H9 (cell line): ENCODE data around the gene CDH18. TPM values are rescaled to one million over a fixed set of nuclear protein-coding genes. Genes with fewer than 3 reads are reported as not detected.
A peak's percentile ranks its signal among the peaks of the same experiment; 100 is the strongest.

Source experiments
- DNase-seq: peaks from one replicate; pipeline ENCODE4 v3.0.0-alpha.2; 2017
- H2AFZ ChIP-seq: one replicate; pipeline ENCODE4 v1.6.1; 2013; ENCODE audit warnings: mild to moderate bottlenecking, low read length, control low read depth, moderate library complexity
- H2AK5ac ChIP-seq: 2 replicates; pipeline ENCODE4 v1.6.1; 2013; ENCODE audit warnings: low read length, control low read depth, mixed read lengths; ENCODE audit not compliant: insufficient read length
- H2BK120ac ChIP-seq: one replicate; pipeline ENCODE4 v1.6.1; 2013; ENCODE audit warnings: low read depth, mild to moderate bottlenecking, low read length, control low read depth, inconsistent platforms; ENCODE audit not compliant: poor library complexity, severe bottlenecking
- H2BK12ac ChIP-seq: 2 replicates; pipeline ENCODE4 v1.6.1; 2013; ENCODE audit warnings: low read length, control low read depth, mixed read lengths, low read depth; ENCODE audit not compliant: insufficient read length
- H2BK15ac ChIP-seq: 2 replicates; pipeline ENCODE4 v1.6.1; 2013; ENCODE audit warnings: low read depth, low read length, control low read depth
- H2BK20ac ChIP-seq: one replicate; pipeline ENCODE4 v1.6.1; 2013; ENCODE audit warnings: low read depth, mild to moderate bottlenecking, low read length, control low read depth, inconsistent platforms; ENCODE audit not compliant: poor library complexity, severe bottlenecking
- H2BK5ac ChIP-seq: 2 replicates; pipeline ENCODE4 v1.6.1; 2013; ENCODE audit warnings: low read length, control low read depth, mixed read lengths; ENCODE audit not compliant: insufficient read length
- H3K14ac ChIP-seq: 2 replicates; pipeline ENCODE4 v1.6.1; 2013; ENCODE audit warnings: low read length, control low read depth; ENCODE audit not compliant: insufficient read depth
- H3K18ac ChIP-seq: 2 replicates; pipeline ENCODE4 v1.6.1; 2013; ENCODE audit warnings: low read depth, mild to moderate bottlenecking, mixed read lengths, low read length, control low read depth; ENCODE audit not compliant: insufficient read length
- H3K23ac ChIP-seq: 2 replicates; pipeline ENCODE4 v1.6.1; 2013; ENCODE audit warnings: low read length, control low read depth, mixed read lengths, low read depth; ENCODE audit not compliant: insufficient read length
- H3K23me2 ChIP-seq: 2 replicates; pipeline ENCODE4 v1.6.1; 2013; ENCODE audit warnings: low read depth, mild to moderate bottlenecking, mixed read lengths, low read length, control low read depth; ENCODE audit not compliant: insufficient read length, poor library complexity, severe bottlenecking
- H3K27ac ChIP-seq: 2 replicates; pipeline ENCODE4 v1.5.1; 2013; ENCODE audit warnings: low read length, control low read depth, mixed read lengths, low read depth; ENCODE audit not compliant: insufficient read length
- H3K27me3 ChIP-seq: 2 replicates; pipeline ENCODE4 v1.6.1; 2013; ENCODE audit warnings: low read length, control low read depth, inconsistent platforms; ENCODE audit not compliant: insufficient read depth
- H3K4ac ChIP-seq: 2 replicates; pipeline ENCODE4 v1.6.1; 2013; ENCODE audit warnings: low read depth, mild to moderate bottlenecking, control low read depth, inconsistent platforms, low read length, moderate library complexity
- H3K4me1 ChIP-seq: 2 replicates; pipeline ENCODE4 v1.6.1; 2013; ENCODE audit warnings: low read length, control low read depth, inconsistent platforms; ENCODE audit not compliant: insufficient read depth
- H3K4me2 ChIP-seq: 2 replicates; pipeline ENCODE4 v1.6.1; 2013; ENCODE audit warnings: low read length, control low read depth, mixed read lengths; ENCODE audit not compliant: insufficient read length, insufficient read depth
- H3K56ac ChIP-seq: 2 replicates; pipeline ENCODE4 v1.6.1; 2013; ENCODE audit warnings: low read depth, mild to moderate bottlenecking, mixed read lengths, low read length, control low read depth; ENCODE audit not compliant: insufficient read length
- H3K79me1 ChIP-seq: 2 replicates; pipeline ENCODE4 v1.6.1; 2013; ENCODE audit warnings: low read depth, mild to moderate bottlenecking, moderate library complexity, low read length, control low read depth, inconsistent platforms; ENCODE audit not compliant: insufficient read depth, poor library complexity, severe bottlenecking
- H3K79me2 ChIP-seq: 2 replicates; pipeline ENCODE4 v1.6.1; 2013; ENCODE audit warnings: low read length, control low read depth, inconsistent platforms; ENCODE audit not compliant: insufficient read depth
- H3K9ac ChIP-seq: 2 replicates; pipeline ENCODE4 v1.6.1; 2013; ENCODE audit warnings: low read length, control low read depth, mixed read lengths; ENCODE audit not compliant: insufficient read length; ENCODE audit errors: extremely low read depth
- H3K9me3 ChIP-seq: one replicate; pipeline ENCODE4 v1.6.1; 2013; ENCODE audit warnings: low read depth, low read length, inconsistent platforms; ENCODE audit not compliant: control insufficient read depth
- H3T11ph ChIP-seq: one replicate; pipeline ENCODE4 v1.6.1; 2013; ENCODE audit warnings: mild to moderate bottlenecking, low read length, control low read depth, inconsistent platforms
- H4K20me1 ChIP-seq: one replicate; pipeline ENCODE4 v1.6.1; 2013; ENCODE audit not compliant: control insufficient read depth, insufficient read length, insufficient read depth
- H4K5ac ChIP-seq: 2 replicates; pipeline ENCODE4 v1.6.1; 2013; ENCODE audit warnings: low read depth, mild to moderate bottlenecking, mixed read lengths, low read length, control low read depth; ENCODE audit not compliant: insufficient read length
- H4K8ac ChIP-seq: replicated peaks from 2 replicates; pipeline ENCODE4 v1.6.1; 2013; ENCODE audit warnings: low read length, control low read depth, mixed read lengths, low read depth; ENCODE audit not compliant: insufficient read length
- H4K91ac ChIP-seq: 2 replicates; pipeline ENCODE4 v1.6.1; 2013; ENCODE audit warnings: low read depth, mild to moderate bottlenecking, moderate library complexity, mixed read lengths, low read length, control low read depth; ENCODE audit not compliant: insufficient read length
- H3K27ac Mint-ChIP-seq, 3 experiments: 2 replicates in 2 of 3; 3 replicates in 1 of 3; pipeline ENCODE4 v1.8.0; 2020 to 2021; ENCODE audit warnings: mixed read lengths in 3 of 3, mild to moderate bottlenecking in 1 of 3, moderate library complexity in 1 of 3
- H3K27me3 Mint-ChIP-seq: 2 replicates; pipeline ENCODE4 v1.8.0; 2021; ENCODE audit warnings: low read depth, mild to moderate bottlenecking, moderate library complexity, mixed read lengths
- H3K36me3 Mint-ChIP-seq, 3 experiments: 2 replicates in 2 of 3; 3 replicates in 1 of 3; pipeline ENCODE4 v1.8.0; 2020 to 2021; ENCODE audit warnings: low read depth in 3 of 3, mixed read lengths in 3 of 3; ENCODE audit not compliant: insufficient read depth in 1 of 3
- H3K4me1 Mint-ChIP-seq, 2 experiments: 2 replicates each; pipeline ENCODE4 v1.8.0; 2020; ENCODE audit warnings: mixed read lengths in 2 of 2
- H3K4me3 Mint-ChIP-seq, 2 experiments: 2 replicates in 1 of 2; 3 replicates in 1 of 2; pipeline ENCODE4 v1.8.0; 2020 to 2021; ENCODE audit warnings: mild to moderate bottlenecking in 2 of 2, mixed read lengths in 2 of 2, moderate library complexity in 1 of 2
- H3K9me3 Mint-ChIP-seq, 2 experiments: 2 replicates in 1 of 2; 3 replicates in 1 of 2; pipeline ENCODE4 v1.8.0; 2020; ENCODE audit warnings: mild to moderate bottlenecking in 2 of 2, mixed read lengths in 2 of 2, moderate library complexity in 1 of 2
- CTCF ChIP-seq: fragments of 200-600 bp; sonication (generic); conservative IDR thresholded peaks from 3 replicates; pipeline ENCODE4 v1.8.0; 2021; ENCODE audit warnings: antibody characterized with exemption, mild to moderate bottlenecking
- WGBS: extraction: QIAGEN DNeasy Blood & Tissue Kit; methylation state at CpG from one replicate; pipeline ENCODE4 v1.1.7; 2013; ENCODE audit warnings: missing lambda C conversion rate, low lambda C conversion rate, mixed read lengths; ENCODE audit not compliant: insufficient read length; ENCODE audit errors: extremely low coverage; 5-methylcytosine and 5-hydroxymethylcytosine counted together
- total RNA-seq: library from RNA; stranded (reverse); gene quantifications from 2 replicates; pipeline ENCODE4 v1.2.1, GENCODE V29; 2021

CDH18 gene
- total RNA-seq, 1 experiment from 2014 or later: not detected

- no CpG with 5 or more reads among the region's 3 CpGs for WGBS
- no peak overlapping the region for H3K14ac ChIP-seq
Measured at GRCh38 chr5:19928562-19929421, 59.2 kb downstream of the CDH18 start.

More at GRCh38 chr5:19928562-19929421, 59.2 kb downstream of the CDH18 start:
- Histone ChIP-seq H3K23ac (no peak overlapping the region), H3K27ac (no peak overlapping the region), H3T11ph (no peak overlapping the region), H4K5ac (no peak overlapping the region), H3K9me3 (no peaks in the 10 kb centered on the region), H4K91ac (no peak overlapping the region), H3K79me2 (no peaks in the 10 kb centered on the region), H2BK20ac (peak overlapping the region; percentile 83), H2BK15ac (no peak overlapping the region), H2BK12ac (no peak overlapping the region), H3K4ac (no peak overlapping the region), H4K8ac (no peak overlapping the region), H3K18ac (no peak overlapping the region), H2AK5ac (no peak overlapping the region), H3K4me2 (no peak overlapping the region), H2BK120ac (no peak overlapping the region), H3K79me1 (no peaks in the 10 kb centered on the region), H3K23me2 (no peaks in the 10 kb centered on the region), H4K20me1 (no peaks in the 10 kb centered on the region), H3K56ac (no peak overlapping the region), H2AFZ (no peak overlapping the region), H2BK5ac (no peak overlapping the region), H3K4me1 (peaks cover 3% of the 10 kb centered on the region), H3K9ac (no peak overlapping the region), H3K27me3 (no peaks in the 10 kb centered on the region)
- TF ChIP-seq CTCF: no peak
- H3K4me3 Mint-ChIP-seq: no peak overlapping the region
- H3K9me3 Mint-ChIP-seq: no peaks in the 10 kb centered on the region; a peak in 1 of 5 replicates
- peaks cover 34 to 39% of the 10 kb centered on the region in 2 experiments for H3K4me1 Mint-ChIP-seq
- no peaks in the 10 kb centered on the region for H3K36me3 Mint-ChIP-seq
- peaks cover 3% of the 10 kb centered on the region; the same call in 1 of the 2 replicates for H3K27me3 Mint-ChIP-seq
- no peak for DNase-seq
- H3K27ac Mint-ChIP-seq: peak overlapping the region in 1 of 3 experiments; percentile 3; a peak in 1 of 7 replicates
